Hematopoietic multipotent progenitor cell treated with erythropoietin and hydrocortisone succinate and interleukin-3 and kit ligand, for 15 days (in vitro differentiated cells): ENCODE data around the gene CDH2.

Source experiments
- DNase-seq: peaks from one replicate; pipeline ENCODE4 v3.0.0-alpha.2; 2015; ENCODE audit warnings: low spot score

The CDH2 gene

DNA sequence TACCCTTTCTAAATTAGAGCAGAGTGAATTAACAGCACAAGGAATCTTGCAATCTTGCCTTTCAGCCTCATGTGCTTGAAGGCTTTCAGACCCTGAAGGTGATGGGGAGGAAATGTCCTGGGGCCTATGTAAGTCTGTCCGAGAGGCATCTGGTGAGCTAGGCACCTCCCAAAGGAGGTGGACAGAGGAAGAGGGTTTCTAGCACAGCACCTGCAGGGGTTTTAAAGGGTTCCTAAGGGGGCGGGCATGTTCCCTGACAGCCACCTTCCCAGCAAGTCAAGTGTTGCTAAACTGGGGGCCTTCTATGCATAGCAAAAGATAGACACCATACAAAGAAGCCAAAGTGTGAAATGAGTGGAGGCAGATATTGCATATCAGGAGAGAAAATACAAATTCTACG lies 88.5 kb downstream of the CDH2 start:
- no peak for DNase-seq

- no peak for DNase-seq
These were observed 90.0 kb downstream of the CDH2 start for GRCh38 chr18:28086670-28087552.

DNA sequence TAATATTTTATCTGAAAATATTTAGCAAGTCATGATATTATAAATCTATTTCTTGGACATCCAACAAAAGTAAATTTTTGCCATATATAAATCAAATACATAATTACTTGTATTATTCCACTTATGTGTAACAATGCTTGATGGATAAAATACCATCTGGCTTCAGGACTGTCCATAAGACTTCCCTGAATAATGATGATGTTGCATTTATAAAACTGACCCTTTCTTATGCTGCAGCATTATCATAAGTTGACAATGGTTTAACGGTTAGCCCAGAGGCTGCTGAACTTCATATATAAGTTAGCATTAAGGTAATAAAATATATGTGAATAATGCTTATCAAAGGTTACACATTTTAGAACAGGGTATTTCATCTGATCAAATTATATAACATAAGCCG lies 95.4 kb downstream of the CDH2 start:
- DNase-seq: no peak

DNA sequence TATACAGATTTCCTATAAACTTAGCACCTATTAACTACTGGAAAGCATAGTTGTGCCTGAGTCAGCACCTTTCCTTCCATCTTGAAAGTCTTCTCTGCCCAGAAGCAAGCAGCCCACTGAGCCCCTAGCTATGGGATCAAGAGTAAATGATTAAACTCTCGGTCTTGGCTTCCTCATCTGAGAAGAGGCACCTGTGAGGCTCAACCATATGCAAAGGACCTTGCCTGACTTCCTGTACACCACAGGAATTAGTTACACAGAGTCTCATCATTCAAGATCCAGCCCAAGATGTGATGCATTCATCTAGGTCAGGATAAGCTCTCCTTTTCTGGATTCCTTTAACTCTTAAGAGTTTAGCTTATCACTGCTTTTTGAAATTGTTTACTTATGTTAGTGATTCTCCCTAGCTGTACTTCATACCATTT lies 96.0 kb downstream of the CDH2 start:
- no peak for DNase-seq

GRCh38 chr18:28079883-28080282 lies 97.0 kb downstream of the CDH2 start:
- DNase-seq: no peak

DNA sequence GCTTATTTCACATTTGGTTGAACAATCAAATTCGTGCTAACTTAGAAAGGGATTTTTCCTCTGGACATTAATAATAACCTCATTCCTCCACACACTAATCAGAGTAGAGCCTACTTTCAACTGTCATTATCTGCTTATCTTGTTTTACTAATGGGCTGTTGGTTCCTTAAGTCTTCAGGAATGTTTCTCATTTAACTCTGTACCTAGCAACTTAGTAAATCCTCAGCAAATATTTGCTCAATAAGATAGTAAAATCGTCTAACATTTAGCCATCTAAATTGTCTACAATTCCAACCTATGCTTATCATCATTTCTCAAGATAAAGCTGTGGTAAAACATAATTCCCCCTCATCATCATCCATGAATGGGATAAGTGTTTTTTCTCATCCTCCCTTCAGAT lies 98.1 kb downstream of the CDH2 start:
- DNase-seq: no peak

- DNase-seq: no peak
These were observed 98.6 kb downstream of the CDH2 start for GRCh38 chr18:28078298-28078697.

DNA sequence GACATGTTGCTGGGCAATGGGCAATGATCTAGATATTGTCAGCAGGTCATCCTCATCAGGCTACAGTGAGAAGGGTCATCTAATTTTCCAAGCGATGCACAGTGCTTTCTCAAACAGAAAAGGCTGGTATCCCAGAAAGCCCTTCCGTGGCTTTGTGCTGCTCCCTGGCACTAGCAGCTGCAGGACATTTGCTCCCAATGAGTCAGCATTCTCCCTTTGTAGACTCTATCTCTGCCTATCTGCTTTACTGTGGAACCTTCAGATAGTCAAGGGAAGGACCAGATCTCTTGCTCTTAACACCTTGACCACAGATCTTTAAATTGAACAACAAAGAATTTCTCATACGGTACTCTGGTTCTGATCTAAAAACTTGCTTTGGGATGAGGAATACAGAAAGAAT lies 101.4 kb downstream of the CDH2 start:
- no peak for DNase-seq

DNA sequence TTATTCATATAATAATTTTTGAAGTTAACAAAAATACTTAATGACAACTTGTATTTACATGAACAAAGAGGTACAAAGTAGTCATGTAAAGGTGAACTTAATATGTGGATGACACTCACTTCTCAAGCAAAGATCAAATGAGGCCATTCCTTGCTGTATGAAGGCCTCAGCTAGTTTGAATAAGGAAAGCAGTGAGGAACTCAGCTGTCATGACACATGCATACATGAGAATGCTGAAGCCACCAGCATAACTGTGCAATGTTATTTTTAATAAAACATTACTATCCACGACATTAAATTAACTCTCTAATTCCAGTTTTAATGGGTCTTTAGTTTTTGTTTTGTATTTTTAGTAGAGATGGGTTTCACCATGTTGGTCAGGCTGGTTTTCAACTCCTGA lies 102.9 kb downstream of the CDH2 start:
- DNase-seq: no peak

DNA sequence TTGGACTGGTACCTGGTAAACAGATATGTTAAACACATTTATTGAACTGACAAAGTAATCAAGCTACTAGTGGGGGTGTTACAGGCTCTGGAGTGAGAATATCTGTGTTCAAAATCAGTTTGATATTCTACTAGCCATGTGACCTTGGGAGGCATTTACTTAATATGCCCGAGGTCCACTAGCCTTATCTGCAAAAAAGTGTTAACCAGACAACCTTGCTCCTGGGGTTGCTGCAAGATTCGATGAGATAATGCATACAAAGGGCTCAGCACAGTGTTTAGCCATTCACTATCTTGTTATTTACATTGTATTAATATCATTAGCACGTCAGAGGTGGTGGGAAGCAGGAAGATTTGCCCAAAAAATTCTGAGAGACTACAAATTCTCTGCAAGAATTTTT lies 103.3 kb downstream of the CDH2 start:
- DNase-seq: no peak

GRCh38 chr18:28071199-28071598 lies 105.7 kb downstream of the CDH2 start:
- DNase-seq: no peak

DNA sequence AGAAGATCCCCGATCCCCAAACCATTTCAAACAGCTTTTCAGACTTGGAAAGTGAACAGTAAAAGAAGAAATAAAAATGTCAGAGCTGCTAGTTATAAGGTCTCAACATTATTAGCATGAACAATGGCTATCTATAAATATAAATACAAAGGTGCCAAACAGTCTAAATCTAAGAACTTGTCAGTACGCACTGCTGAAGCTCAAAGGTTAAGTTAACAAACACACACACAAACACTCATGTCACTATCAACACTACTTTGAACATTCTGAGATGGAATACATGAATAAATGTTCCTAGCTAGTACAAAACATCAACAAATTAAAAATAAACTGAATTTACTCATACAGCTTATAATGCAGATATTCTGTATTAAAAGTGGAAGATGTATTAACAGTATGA lies 108.7 kb downstream of the CDH2 start:
- DNase-seq: no peak

GRCh38 chr18:28067346-28067745 lies 109.6 kb downstream of the CDH2 start:
- DNase-seq: no peak

DNA sequence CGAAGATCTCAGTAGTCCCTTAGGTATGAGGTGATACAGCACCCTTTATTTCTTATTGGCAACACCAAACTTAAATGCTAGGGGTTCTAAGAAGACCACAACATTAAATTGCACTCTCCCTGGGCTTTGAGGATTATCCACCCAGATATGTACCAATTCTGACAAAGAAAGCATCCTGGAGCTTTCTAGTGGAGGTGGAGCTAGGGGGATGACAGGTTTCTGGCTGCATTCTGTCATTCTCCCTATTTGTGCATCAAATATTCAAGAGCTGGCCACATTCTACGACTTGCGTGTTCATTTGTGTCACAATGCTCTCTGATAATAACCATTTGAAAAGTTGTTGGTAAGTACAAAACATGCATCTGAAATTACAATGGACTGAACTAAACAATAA lies 111.1 kb downstream of the CDH2 start:
- no peak for DNase-seq

DNA sequence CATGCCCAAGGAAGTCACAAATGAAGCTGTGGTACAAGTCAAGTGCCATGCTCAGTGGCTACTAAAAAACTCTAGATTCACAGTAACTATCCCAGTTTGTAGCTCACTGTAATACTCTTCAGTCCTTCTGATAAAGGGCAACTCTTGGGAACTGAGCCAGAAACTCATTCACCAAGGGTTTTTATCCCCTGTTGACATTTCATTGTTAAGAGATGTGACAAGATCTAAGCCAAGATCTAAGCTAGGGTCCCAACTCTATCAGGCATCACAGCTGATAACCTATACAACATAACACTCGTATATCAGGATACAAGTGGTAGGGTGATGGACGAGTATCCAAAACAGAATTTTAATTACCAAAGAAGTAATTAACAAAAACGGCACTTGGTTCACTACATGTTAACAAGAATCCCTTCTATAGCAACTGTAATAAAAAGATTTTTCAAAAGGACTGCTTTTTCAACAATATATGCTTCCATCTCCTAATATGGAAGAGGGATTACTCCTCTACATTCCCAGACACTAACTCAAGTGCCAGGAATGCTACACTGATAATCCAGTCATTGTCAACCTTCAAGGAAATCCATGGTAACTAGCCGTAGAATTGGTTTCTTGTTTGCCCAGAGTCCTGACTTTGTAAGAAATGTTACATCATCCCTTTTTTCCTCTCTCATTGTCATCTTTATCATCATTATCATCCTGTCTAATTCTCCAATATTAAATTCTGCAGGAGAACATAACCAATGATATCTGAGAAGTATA lies 111.7 kb downstream of the CDH2 start:
- no peak for DNase-seq

DNA sequence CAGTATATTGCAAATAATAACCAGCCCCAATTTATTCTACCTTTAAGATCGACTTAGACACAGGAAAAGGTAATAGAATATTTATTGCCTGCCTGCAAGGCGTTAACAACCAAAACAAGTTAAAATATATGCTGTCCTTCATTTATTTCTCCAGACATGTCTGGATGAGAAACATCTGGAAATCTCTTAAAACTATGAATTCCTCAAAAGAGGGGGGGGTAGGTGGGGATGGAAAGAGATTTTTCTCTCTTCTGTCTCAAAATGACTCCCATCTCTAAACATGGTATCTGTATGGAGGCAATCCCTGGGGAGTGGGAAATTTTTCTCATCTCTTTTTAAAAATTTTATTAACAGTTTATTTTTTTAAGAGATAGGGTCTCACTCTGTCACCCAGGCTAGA lies 113.0 kb downstream of the CDH2 start:
- DNase-seq: no peak

DNA sequence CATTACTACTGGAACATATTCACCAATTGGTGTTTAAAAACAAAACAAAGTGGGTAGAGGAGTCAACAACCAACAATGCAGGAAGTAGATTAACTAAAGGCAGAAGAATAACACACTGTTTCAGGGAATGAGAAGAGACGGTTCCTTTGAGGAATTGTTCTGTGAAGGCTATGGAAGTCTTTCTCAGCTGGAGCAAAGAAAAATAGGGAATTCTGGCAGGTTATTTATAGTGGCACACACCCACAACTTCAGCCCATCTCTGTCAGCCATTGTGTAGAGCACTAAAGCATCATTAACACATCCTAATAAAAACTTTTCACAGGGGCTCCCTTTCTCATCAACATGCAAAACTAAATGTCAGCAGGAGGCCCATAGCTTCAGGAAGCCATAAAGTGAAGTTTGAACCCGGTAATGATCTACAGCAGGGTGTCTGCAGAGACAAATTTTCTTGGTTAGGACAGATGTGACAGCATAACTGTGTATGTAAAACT lies 113.6 kb downstream of the CDH2 start:
- DNase-seq: no peak

GRCh38 chr18:28062443-28062842 lies 114.5 kb downstream of the CDH2 start:
- no peak for DNase-seq

- DNase-seq: no peak
These were observed 117.1 kb downstream of the CDH2 start for GRCh38 chr18:28059861-28060260.

DNA sequence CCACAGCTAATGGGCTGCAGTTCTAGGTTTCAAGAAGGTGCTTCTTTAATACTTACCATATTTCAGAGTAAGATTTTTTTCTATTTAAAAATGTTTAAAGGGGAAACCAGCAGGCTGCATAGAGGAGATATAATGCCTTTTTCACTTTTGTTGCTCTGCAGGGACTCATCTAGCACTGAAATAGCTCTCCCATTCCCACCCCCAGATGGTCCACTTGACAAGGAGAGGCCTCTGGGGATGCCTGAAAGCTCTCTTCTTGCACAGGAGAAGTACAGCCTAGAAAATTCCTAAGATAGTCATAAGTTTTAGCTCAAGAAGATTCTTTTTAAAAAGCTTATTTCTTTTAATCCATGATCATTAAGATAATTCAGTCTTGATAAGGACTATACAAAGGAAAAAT lies 126.4 kb downstream of the CDH2 start:
- DNase-seq: no peak

GRCh38 chr18:28048612-28049011 lies 128.3 kb downstream of the CDH2 start:
- DNase-seq: no peak

DNA sequence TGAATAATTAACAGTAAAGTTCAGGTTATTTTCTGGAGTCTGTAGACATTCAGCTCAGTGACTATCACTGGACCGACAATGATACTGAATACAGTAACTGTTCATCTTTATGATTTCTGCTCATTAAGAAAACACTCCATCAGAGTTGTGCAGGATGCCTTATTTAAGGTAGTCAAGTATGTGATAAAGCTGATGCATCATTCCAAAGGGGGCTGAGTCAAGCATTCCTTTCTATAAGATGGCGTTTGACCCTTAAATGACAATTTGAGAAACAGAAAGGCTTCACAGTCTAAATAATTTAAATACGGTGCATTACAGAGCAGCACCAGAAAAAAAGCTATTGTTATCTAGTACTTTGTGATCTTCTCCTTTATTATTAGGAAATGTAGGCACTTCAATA lies 131.1 kb downstream of the CDH2 start:
- DNase-seq: no peak

- DNase-seq: no peak
These were observed 131.6 kb downstream of the CDH2 start for GRCh38 chr18:28045176-28045810.
